A549 (cell line): ENCODE measurements around the gene KIFAP3. TPM values are rescaled to one million over a fixed set of nuclear protein-coding genes. Genes with fewer than 3 reads are reported as not detected.

ENCODE experiments used
- ATAC-seq, 2 experiments: fragments of 200-7000 bp in 1 of 2; fragments of >200 bp in 1 of 2; cut with Nextera tagmentation in 1 of 2; cut with Tn5 transposase in 1 of 2; 3 replicates each; pipeline versions ENCODE4 v1.8.0 to v1.9.1; 2018 to 2020; ENCODE audit warnings: mild to moderate bottlenecking in 1 of 2, moderate library complexity in 1 of 2
- CTCF ChIA-PET: fragments of 300-600 bp; sonication (Branson Sonifier 250); formaldehyde crosslinking; extraction: SDS; loops from one replicate; lab custom pipeline; 2021; ENCODE audit warnings: antibody characterized with exemption, inconsistent platforms; lab: Yijun Ruan, JAX
- POLR2A ChIA-PET: fragments of 350-600 bp; formaldehyde crosslinking; extraction: SDS; loops from one replicate; lab custom pipeline; 2021; ENCODE audit warnings: antibody characterized with exemption, inconsistent platforms; lab: Yijun Ruan, JAX
- DNase-seq, 2 experiments: peaks; one replicate each; pipeline versions ENCODE4 v3.0.0 to v3.0.0-alpha.2; 2011 to 2016; ENCODE audit warnings: low read depth in 1 of 2, low spot score in 1 of 2
- FAIRE-seq: peaks from 2 replicates; lab custom pipeline; 2011; peaks lifted over from hg19 to GRCh38; lab: Jason Lieb, UNC
- H3K27ac ChIP-seq, 2 experiments: fragments of >200 bp; sonication (Bioruptor Twin); formaldehyde crosslinking; 3 replicates each; pipeline ENCODE4 v1.5.1; 2016 to 2017
- H3K4me1 ChIP-seq: fragments of >200 bp; sonication (Bioruptor Twin); formaldehyde crosslinking; 3 replicates; pipeline ENCODE4 v1.6.1; 2016
- H3K4me2 ChIP-seq: fragments of >200 bp; sonication (Bioruptor Twin); formaldehyde crosslinking; 3 replicates; pipeline ENCODE4 v1.6.1; 2016
- H3K4me3 ChIP-seq: fragments of >200 bp; sonication (Bioruptor Twin); formaldehyde crosslinking; 3 replicates; pipeline ENCODE4 v1.5.1; 2016
- H3K9me3 ChIP-seq: fragments of >200 bp; sonication (Bioruptor Twin); formaldehyde crosslinking; 3 replicates; pipeline ENCODE4 v1.6.1; 2016
- BCL3 ChIP-seq: fragments of >200 bp; sonication (Bioruptor Twin); formaldehyde crosslinking; IDR thresholded peaks from 3 replicates; pipeline ENCODE4 v1.6.1; 2016
- BHLHE40 ChIP-seq: IDR thresholded peaks from 2 replicates; pipeline ENCODE4 v1.6.1; 2012; ENCODE audit warnings: low read depth, low read length, inconsistent platforms
- CTCF ChIP-seq: fragments of >200 bp; sonication (Bioruptor Twin); formaldehyde crosslinking; IDR thresholded peaks from 3 replicates; pipeline ENCODE4 v1.5.1; 2016
- E2F6 ChIP-seq: IDR thresholded peaks from 2 replicates; pipeline ENCODE4 v1.6.1; 2012; ENCODE audit warnings: low read depth, borderline replicate concordance
- ELK1 ChIP-seq: fragments of 150-350 bp; IDR thresholded peaks from 2 replicates; pipeline ENCODE4 v1.6.1; 2014; ENCODE audit warnings: low read depth, mild to moderate bottlenecking, low read length
- FOSB ChIP-seq: fragments of 250-450 bp; sonication (Bioruptor Pico); IDR thresholded peaks from 2 replicates; pipeline ENCODE4 v1.5.0; 2020; ENCODE audit warnings: mild to moderate bottlenecking, moderate library complexity
- FOSL2 ChIP-seq, 2 experiments: fragments of 450-650 bp in 1 of 2; fragments of >200 bp in 1 of 2; sonication (Bioruptor Twin) in 1 of 2; formaldehyde crosslinking; IDR thresholded peaks; 2 replicates each; pipeline versions ENCODE4 v1.5.0 to v1.6.1; 2016 to 2020; ENCODE audit warnings: mild to moderate bottlenecking in 1 of 2, moderate library complexity in 1 of 2
- HEYL ChIP-seq: fragments of 250-450 bp; sonication (Bioruptor Pico); IDR thresholded peaks from 2 replicates; pipeline ENCODE4 v1.8.0; 2021; ENCODE audit warnings: mild to moderate bottlenecking, moderate library complexity
- HOXB13 ChIP-seq: fragments of 250-450 bp; sonication (Bioruptor Pico); IDR thresholded peaks from 2 replicates; pipeline ENCODE4 v1.5.0; 2020; ENCODE audit warnings: low read depth, mild to moderate bottlenecking, moderate library complexity
- HOXB5 ChIP-seq: fragments of 250-450 bp; sonication (Bioruptor Pico); IDR thresholded peaks from 2 replicates; pipeline ENCODE4 v1.5.0; 2020; ENCODE audit warnings: mild to moderate bottlenecking, moderate library complexity
- JUN ChIP-seq, 2 experiments: fragments of >200 bp; sonication (Bioruptor Twin); formaldehyde crosslinking; IDR thresholded peaks; 2 replicates in 1 of 2; 3 replicates in 1 of 2; pipeline ENCODE4 v1.6.1; 2016 to 2017
- KDM1A ChIP-seq: fragments of 200-600 bp; sonication (generic); IDR thresholded peaks from 2 replicates; pipeline ENCODE4 v1.6.1; 2016; ENCODE audit warnings: low read depth, mild to moderate bottlenecking
- MAFK ChIP-seq: fragments of 450-650 bp; IDR thresholded peaks from 2 replicates; pipeline ENCODE4 v1.6.1; 2014; ENCODE audit not compliant: partially characterized antibody
- NFE2L2 ChIP-seq: fragments of 150-350 bp; conservative IDR thresholded peaks from 2 replicates; pipeline ENCODE4 v1.6.1; 2014; ENCODE audit warnings: low read length
- NPAS2 ChIP-seq: fragments of 250-450 bp; sonication (Bioruptor Pico); IDR thresholded peaks from 2 replicates; pipeline ENCODE4 v1.8.0; 2022; ENCODE audit warnings: mild to moderate bottlenecking, moderate library complexity, borderline replicate concordance
- PHF8 ChIP-seq: fragments of 200-600 bp; sonication (generic); IDR thresholded peaks from 2 replicates; pipeline ENCODE4 v1.6.1; 2016; ENCODE audit warnings: low read depth, mild to moderate bottlenecking, antibody characterized with exemption, moderate library complexity, borderline replicate concordance
- POLR2AphosphoS2 ChIP-seq: conservative IDR thresholded peaks from 2 replicates; pipeline ENCODE4 v1.6.1; 2012; ENCODE audit warnings: low read length, improper control_type of control experiment, inconsistent platforms
- REST ChIP-seq: fragments of 200-600 bp; sonication (generic); IDR thresholded peaks from 2 replicates; pipeline ENCODE4 v1.6.1; 2016; ENCODE audit warnings: antibody characterized with exemption, mild to moderate bottlenecking, moderate library complexity
- SMC3 ChIP-seq: fragments of >200 bp; sonication (Bioruptor Twin); formaldehyde crosslinking; IDR thresholded peaks from 3 replicates; pipeline ENCODE4 v1.6.1; 2018; ENCODE audit warnings: inconsistent platforms
- SREBF2 ChIP-seq: fragments of 450-650 bp; IDR thresholded peaks from 2 replicates; pipeline ENCODE4 v1.6.1; 2014; ENCODE audit warnings: mild to moderate bottlenecking, moderate library complexity
- TP53 ChIP-seq: fragments of 250-450 bp; sonication (Bioruptor Pico); IDR thresholded peaks from 2 replicates; pipeline ENCODE4 v1.5.0; 2021; ENCODE audit warnings: mild to moderate bottlenecking, moderate library complexity
- ZFP36 ChIP-seq: fragments of 450-650 bp; IDR thresholded peaks from 2 replicates; pipeline ENCODE4 v1.6.1; 2014; ENCODE audit warnings: borderline replicate concordance; ENCODE audit not compliant: partially characterized antibody
- ZSCAN20 ChIP-seq: fragments of 250-450 bp; sonication (Bioruptor Pico); IDR thresholded peaks from 2 replicates; pipeline ENCODE4 v1.8.0; 2022; ENCODE audit warnings: mild to moderate bottlenecking, moderate library complexity
- WGBS: methylation state at CpG from one replicate; pipeline ENCODE4 v1.1.6; 2017; ENCODE audit errors: missing lambda C conversion rate; 5-methylcytosine and 5-hydroxymethylcytosine counted together
- polyA plus RNA-seq, 4 experiments: library from polyadenylated mRNA; depleted of rRNA in 3 of 4; stranded (reverse); fragments of >200 nt; fragmentation: RNase III in 1 of 4; extraction: RNeasy Plus Mini Kit Qiagen cat#74134 plus additional on column Dnase treatment in 1 of 4; gene quantifications; 2 replicates in 3 of 4; 3 replicates in 1 of 4; pipeline ENCODE4 v1.2.3, GENCODE V29; 2011 to 2017
- TF ChIP-seq, protein P1 (sequence below): IDR thresholded peaks from 2 replicates; pipeline ENCODE4 v1.6.1; 2012
- TF ChIP-seq, protein P2 (sequence below): fragments of 250-450 bp; sonication (Bioruptor Pico); IDR thresholded peaks from 2 replicates; pipeline ENCODE4 v1.5.0; 2021; ENCODE audit warnings: mild to moderate bottlenecking, moderate library complexity, borderline replicate concordance

Gene KIFAP3
- polyA plus RNA-seq, 2 of the 4 experiments (the other 2 are of a cell fraction), result 11.7 to 19.0 TPM

DNA sequence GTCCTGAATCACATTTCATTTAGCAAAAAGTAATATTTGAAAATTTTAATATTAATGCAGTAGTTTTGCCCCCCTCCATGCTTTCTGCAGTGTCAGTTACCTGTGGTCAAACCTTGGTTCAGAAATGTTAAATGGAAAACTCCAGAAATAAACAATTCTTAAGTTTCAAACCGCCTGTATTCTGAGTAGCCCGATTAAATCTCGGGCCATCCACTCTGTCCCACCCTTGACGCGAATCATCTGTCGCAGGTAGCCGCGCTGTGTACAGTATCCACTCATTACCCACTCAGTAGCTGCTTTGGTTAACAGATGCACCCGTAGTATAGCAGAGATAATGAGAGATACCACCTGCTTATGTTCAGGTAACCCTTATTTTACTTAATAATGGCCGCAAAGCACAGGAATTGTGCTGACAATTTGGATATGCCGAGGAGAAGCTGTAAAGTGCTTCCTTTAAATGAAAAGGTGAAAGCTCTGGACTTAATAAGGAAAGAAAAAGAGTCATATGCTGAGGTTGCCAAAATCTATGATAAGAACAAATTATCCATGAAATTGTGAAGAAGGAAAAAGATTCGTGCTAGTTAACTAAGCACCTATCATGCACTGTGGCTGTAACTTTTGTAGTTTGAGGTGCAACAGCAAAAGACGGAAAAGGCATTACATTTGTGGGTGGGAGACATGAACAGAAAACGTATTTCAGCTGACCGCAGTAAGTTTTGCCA, 179.9 kb downstream of the KIFAP3 start:
- peak overlapping the region; percentile 76 for H3K4me2 ChIP-seq
- H3K4me3 ChIP-seq, result peak overlapping the region; percentile 99
- peaks cover 22% of the 10 kb centered on the region for H3K4me1 ChIP-seq
- H3K27ac ChIP-seq, result peak overlapping the region; percentile 94 to 96
- POLR2A ChIA-PET, result interaction anchor here (1.0 to 2.1 kb wide), 6 partner anchors 8 to 638 kb away, joined by 4 to 8 read pairs (median 6); partner anchors contain the start of genes GORAB, KIFAP3 and SLC19A2
- no peaks in the 10 kb centered on the region for H3K9me3 ChIP-seq
- 27% methylated on average over 15 of the region's 15 CpGs for WGBS
- FAIRE-seq (no peak), DNase-seq (peak in 1 of 2 experiments; percentile 6), ATAC-seq (peak; percentile 2 to 6; a peak in 2 of 6 replicates)
- TF ChIP-seq HOXB5 (CRISPR knock-in tag) (no peak), HEYL (CRISPR knock-in tag) (no peak), FOSL2 (IDR thresholded peaks at IDR 0.05) (no peak), FOSL2 (CRISPR knock-in tag; IDR thresholded peaks at IDR 0.05) (0 out of 2 replicates have a peak, but pooled peaks have one; percentile 0), KDM1A (no peak), ZFP36 (no peak), JUN (IDR thresholded peaks at IDR 0.05) (no peak; a peak in 2 of 5 replicates), E2F6 (no peak), REST (no peak), ELK1 (no peak), HOXB13 (CRISPR knock-in tag) (no peak), BHLHE40 (no peak), NPAS2 (no peak), CTCF (no peak), POLR2AphosphoS2 (no peak), MAFK (peak; percentile 66), FOSB (CRISPR knock-in tag) (no peak), SMC3 (no peak), TP53 (CRISPR knock-in tag) (no peak), NFE2L2 (no peak), ZSCAN20 (CRISPR knock-in tag) (no peak), SREBF2 (no peak), BCL3 (0 out of 3 replicates have a peak, but pooled peaks have one; percentile 63), PHF8 (peak; percentile 35; the same call in 1 of the 2 replicates)
- TF ChIP-seq, protein P1, sequence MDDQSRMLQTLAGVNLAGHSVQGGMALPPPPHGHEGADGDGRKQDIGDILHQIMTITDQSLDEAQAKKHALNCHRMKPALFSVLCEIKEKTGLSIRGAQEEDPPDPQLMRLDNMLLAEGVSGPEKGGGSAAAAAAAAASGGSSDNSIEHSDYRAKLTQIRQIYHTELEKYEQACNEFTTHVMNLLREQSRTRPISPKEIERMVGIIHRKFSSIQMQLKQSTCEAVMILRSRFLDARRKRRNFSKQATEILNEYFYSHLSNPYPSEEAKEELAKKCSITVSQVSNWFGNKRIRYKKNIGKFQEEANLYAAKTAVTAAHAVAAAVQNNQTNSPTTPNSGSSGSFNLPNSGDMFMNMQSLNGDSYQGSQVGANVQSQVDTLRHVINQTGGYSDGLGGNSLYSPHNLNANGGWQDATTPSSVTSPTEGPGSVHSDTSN, result no peak
- TF ChIP-seq, protein P2, sequence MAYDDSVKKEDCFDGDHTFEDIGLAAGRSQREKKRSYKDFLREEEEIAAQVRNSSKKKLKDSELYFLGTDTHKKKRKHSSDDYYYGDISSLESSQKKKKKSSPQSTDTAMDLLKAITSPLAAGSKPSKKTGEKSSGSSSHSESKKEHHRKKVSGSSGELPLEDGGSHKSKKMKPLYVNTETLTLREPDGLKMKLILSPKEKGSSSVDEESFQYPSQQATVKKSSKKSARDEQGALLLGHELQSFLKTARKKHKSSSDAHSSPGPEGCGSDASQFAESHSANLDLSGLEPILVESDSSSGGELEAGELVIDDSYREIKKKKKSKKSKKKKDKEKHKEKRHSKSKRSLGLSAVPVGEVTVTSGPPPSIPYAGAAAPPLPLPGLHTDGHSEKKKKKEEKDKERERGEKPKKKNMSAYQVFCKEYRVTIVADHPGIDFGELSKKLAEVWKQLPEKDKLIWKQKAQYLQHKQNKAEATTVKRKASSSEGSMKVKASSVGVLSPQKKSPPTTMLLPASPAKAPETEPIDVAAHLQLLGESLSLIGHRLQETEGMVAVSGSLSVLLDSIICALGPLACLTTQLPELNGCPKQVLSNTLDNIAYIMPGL, result no peak
- CTCF ChIA-PET, result interaction anchor here (1.1 to 1.2 kb wide), 2 partner anchors 12 to 180 kb away, joined by 3 to 4 read pairs; partner anchors contain the start of gene KIFAP3
